GM18499 (cell line): ENCODE results near the gene AHRR.
"Not testable (repeated sequence)": the region's sequence is repeated elsewhere in the genome, so short reads cannot be mapped to it uniquely, and the experiment has no call there.

Experiments used
- ATAC-seq: cut with Tn5 transposase; IDR thresholded peaks from one replicate; pipeline ENCODE4 v1.9.1; 2021; ENCODE audit warnings: moderate number of reproducible peaks; ENCODE audit not compliant: insufficient read depth, unreplicated experiment

The AHRR gene

DNA sequence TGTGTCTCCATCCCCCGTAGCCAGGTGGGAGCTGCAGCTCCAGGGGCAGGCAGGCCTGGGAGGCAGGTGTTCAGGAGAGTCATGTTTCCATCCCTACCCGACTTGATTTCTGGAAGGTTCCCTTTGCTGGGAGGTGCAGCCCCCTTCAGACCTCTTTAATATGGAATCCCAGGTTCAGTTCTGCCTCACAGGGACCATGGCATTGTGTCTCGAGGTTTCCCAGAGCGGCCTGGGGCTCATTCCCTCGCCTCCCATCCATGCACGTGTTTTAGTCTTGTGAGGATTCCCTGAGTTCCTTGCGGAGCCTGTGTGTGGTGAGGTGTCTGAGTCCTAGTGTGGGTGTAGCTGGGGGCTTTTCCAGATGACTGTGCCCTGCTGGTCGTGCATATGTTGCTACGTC is 16.5 kb upstream of the AHRR start:
- no peak for ATAC-seq

DNA sequence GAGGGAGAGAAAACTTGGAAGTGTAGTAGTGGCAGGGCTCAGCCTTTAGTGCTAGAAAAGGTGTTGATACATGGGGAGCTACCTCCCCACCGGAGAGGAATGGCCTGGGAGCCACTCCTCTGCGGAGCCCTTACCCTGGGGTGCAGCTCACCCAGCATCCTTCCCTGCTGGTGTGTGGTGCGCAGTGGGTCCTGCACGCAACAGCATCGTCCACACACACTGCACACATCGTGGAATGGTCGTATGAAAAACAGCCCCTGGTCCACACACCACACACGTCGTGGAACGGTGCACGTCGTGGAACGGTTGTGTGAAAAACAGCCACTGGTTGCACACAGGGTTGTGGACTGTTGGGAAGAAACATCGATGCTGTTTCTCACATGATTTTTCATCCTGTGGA is 16.1 kb upstream of the AHRR start:
- no peak for ATAC-seq

DNA sequence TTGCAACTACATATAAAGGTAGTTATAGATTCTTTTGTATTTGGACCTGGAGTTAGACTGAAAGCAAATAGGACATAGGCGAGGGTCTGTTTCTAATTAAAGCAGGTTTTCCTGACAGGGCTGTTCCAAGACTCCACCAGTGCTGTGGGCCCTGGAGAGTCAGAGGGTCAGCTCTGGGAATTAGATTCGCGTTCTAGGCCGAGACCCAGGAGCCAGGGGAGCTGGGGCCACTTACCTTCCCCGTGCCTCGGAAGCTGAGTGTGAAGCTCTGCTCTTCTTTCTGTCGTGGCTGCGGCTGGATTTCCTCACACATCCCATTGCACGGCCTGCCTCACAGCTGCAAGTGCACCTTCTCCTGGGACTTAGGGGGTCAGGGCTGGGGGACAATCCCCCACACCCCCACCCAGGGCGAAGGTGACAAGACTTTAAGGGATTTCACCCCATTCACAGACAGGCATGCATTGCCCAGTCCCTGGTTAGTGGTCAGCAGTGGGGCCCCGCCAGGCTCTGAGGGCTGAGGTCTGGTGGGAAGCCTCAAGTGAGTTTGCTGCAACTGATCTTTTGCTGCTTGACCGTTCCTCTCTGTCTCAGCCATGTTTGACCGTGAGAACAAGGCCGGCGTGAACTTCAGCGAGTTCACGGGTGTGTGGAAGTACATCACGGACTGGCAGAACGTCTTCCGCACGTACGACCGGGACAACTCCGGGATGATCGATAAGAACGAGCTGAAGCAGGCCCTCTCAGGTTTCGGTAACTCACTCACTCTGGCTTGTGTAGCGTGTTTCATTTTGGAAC is 15.3 kb upstream of the AHRR start:
- ATAC-seq = no peak

DNA sequence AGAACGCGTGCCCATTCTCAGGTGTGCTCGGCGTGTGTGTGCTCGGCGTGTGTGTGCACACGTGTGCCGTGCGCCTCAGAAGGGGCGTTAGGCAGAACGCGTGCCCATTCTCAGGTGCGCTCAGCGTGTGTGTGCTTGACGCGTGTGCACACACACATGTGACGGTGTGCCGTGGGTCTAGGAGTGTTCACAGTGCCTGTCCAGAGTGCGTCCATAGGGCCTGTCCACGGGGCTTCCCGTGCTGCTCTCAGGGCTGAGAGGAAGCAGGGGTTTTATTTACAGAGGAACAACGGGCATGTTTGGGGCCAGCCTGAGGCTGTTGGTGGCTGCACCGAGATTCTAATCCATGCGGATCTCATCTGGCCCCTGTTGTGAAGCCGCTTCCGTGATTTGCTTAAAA is 14.2 kb upstream of the AHRR start:
- ATAC-seq = no peak

DNA sequence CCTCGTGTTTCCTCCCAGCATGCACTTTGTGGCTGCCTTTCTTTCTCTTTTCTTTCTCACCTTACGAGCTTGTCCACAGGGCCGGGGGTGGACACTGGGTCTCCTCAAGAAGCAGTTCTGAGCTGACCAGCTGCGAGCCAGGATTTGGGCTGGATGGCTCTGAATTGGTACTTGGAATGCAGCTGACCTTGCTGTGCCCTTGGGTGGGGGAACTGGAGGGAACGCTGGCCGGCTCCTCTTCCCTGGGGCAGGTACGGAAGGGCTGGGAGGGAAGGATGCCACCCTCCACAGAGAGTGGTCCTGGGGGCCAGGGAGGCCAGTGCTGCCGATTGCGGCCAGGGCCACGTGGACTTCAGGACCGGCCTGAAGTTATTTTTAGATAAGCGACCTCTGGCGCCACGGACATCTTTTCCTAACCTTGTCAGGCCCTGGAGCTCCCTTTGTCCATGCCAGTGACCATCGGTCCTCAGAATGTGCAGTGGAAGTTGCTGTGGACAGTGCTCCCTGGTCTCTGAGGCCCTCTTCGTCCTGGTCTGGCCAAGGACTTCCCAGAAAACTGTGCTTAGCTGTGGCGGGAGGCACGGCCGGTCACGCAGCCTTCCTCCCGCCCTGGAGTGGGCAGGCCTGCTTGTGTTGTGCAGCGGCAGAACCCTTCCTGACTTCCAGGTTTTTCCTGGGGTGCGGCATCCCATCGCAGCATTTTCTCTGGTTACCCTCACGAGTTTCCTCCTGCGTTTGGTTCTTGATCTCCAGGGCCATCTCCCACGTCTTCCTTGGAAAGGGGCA is 13.5 kb upstream of the AHRR start:
- no peak for ATAC-seq

DNA sequence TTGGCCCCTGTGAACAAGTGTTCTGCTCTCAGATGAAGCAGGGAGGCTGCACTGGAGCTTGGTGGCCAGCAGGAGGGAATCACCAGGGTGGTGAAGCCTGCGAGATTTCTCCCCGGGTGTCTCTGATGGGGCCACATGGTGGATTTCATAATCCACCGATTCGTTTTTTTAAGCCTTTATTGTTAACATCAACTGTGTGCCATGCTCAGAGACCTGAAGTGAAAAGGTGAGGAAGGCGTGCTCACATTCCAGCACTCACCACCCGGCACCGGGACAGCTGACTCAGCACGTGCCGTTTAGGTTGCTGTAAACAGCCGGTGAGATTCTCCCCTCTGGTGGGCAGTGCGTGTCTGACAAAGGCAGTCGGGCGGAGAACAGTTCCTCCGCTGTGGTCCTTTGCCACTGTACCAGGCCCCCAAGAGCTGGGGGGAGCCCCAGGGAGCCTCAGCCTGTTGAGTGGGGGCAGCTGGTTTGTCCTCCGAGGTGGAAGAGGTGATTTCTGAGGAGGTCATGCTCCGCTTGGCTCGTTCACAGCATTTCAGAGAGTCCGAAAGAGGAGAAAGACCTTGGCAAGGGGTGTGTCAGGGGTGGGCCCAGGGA is 12.7 kb upstream of the AHRR start:
- no peak for ATAC-seq

- ATAC-seq = not testable (repeated sequence)
These were observed 11.7 kb upstream of the AHRR start for GRCh38 chr5:309831-310230.

DNA sequence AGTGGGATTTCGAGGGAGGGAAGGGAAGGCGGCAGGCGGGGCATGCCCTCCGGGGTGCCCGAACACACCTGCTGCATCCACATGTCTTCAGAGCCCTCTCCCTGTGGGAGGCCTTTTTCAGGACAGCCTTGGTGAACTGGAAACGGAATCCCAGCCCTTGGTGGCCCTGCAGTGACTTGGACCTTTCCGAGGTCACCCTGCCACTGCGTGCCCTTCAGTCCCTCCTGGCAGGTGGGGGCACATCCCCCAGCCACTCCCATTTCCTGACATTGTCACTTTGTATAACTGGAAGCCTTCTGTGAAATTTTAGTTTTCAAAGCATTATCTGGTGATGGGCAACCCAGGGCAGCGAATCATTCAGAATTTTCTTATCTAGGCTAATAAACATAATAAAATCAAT is 11.0 kb upstream of the AHRR start:
- ATAC-seq = no peak

GRCh38 chr5:310941-311434 is 10.5 kb upstream of the AHRR start:
- no peak for ATAC-seq

DNA sequence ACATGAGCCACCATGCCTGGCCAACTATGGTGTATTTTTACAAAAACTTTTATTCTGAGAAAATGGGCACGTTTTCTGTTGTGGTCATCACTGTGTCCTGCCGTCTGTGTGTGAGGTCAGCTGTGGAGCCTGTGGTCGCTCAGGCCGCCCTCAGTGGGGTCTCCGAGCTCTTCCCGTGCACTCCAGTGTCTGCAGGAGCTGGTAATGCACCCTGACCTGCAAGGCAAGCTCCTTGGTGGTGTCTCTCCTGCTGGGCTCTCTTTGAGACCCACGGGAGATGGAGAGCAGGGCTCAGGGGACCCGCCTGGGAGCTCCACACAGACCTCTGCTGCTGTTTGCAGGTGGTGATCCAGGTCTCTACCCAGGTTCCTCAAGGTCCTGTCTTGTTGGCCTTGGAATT is 9.6 kb upstream of the AHRR start:
- no peak for ATAC-seq

GRCh38 chr5:312845-313244 is 8.7 kb upstream of the AHRR start:
- no peak for ATAC-seq

DNA sequence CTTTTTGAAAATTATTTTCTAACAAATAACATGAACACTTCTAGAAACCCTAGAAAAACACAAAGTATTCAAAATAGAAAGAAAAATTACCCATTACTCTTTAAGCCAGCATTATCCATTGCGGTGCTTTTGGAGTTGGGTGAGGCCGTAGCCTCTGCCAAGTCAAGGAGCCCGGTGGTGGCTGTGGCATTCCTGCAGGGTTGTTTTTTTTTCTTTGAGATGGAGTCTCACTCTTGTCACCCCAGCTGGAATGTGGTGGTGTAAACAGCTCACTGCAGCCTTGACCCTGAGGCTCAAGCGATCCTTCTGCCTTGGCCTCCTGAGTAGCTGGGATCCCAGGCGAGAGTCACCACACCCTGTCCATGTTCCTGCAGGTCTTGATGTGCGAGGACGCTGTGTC is 8.2 kb upstream of the AHRR start:
- no peak for ATAC-seq

DNA sequence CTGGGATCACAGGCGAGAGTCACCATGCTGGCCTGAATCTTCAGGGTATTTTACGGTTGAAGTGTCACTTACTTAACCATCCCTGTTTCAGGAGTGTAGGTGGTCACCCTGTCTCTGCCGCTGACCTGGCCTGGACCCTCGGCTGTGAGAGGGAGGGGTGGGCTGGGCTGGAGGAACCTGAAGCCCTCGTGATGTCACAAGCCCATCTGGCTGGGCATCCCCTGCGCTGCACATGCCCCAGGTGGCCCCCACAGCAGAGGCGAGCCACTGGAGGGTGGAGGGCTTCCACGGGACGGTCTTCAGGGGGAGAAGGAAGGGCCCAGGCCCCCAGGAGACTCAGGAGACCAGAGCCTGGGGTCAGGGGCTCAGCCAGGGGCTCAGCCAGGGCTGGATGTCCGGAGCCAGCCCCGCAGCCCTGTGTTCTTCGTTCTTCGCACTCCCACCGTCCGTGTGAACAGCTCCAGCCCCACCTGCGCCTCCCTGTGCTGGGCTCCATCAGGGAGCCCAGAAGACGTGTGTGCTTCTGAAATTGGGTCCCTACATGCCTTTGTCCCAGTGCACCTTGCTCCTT is 7.6 kb upstream of the AHRR start:
- ATAC-seq = no peak

DNA sequence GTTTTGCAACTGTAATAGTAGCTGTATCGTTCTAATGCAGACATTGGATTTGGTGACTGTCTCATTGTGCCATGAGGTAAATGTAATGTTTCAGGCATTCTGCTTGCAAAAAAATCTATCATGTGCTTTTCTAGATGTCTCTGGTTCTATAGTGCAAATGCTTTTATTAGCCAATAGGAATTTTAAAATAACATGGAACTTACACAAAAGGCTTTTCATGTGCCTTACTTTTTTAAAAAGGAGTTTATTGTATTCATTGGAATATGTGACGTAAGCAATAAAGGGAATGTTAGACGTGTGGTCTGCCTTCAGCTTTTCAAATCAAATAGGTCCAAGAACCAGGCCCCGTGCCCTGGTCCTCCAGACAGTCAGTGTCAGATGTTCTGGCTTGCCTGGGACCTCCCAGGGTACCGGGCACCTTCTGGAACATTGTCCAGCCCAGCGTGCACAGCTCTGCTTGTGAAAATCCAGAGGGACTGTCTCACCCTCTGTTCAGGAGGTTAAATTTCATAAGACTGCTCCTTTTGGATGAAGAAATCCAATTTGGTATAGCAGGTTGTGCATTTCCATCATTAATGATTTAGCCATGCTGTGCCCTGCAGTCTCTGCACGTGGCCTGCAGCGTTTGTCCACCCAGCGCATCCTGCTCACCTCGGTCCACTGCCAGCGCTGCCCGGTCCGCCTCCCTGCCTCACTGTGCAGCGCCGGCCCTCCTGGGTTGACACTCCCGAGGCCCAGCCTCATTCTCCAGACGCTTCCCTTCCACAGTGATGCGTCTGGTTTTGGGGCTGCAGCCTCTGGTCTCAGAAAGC is 6.6 kb upstream of the AHRR start:
- ATAC-seq = no peak

DNA sequence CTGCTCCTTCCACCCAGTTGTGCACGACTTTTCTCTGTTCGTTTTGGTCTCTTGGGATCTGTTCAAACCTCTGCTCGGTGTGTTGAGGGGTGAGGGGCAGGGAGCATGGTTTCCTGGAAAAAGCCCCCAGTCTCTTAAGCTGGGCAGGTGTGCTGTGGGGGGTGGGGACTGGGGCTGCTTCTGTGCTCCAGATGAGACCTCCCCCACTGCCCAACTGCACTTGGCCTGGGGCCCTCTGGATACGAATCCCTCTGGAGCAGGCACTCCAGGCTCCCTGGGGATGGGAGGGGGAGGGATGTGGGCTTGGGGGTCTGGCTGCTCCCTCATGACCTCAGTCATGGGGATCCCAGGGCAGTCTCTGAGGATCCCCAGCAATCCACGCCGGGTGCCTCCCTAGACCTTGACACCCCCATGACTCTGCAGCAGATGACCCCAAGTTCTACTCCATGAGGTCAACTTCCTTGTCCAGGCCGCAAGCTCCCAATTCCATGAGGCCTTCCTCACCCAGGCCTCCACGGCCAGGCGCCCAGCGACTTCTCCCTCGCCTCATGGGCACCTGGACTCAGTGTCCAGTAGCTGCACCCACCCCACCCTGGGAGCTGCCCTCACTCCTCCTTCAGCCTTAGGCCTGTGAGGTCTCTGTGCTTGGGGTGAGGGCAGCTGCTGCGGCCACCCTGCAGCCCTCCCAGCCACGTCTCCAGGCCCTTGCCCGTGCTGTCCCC is 5.9 kb upstream of the AHRR start:
- ATAC-seq = no peak

- peak; percentile 8 for ATAC-seq
These were observed 5.1 kb upstream of the AHRR start for GRCh38 chr5:316210-317085.

- peak; percentile 46 for ATAC-seq
These were observed 4.3 kb upstream of the AHRR start for GRCh38 chr5:317086-317811.

DNA sequence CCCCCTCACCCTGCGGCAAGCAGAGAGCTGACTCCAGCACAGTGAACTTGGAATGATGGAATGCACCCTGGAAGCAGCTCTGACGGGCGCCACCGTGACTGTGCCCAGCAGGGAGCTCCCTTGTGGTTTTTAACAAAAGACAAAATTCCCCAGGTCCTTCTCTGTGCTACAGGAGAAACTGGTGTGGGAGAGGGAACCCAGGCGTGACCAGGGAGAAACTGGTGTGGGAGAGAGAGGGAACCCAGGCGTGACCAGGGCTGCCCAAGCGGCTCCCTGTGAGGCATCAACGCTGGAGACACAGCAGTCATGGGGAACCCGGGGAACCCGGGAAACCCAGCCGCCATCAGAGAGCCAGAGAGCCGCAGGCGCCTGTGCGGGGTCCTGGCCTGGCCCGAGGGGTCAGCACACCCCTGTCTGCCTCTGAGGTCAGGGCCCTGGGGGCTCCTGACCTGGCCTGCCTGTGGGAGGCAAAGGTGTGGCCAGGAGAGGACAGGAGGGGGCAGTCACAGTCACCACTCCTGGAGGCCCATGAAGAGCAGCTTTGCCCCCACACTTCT is 3.1 kb upstream of the AHRR start:
- no peak for ATAC-seq
